HepG2 (cell line): ENCODE measurements around the gene ART3. TPM values are rescaled to one million over a fixed set of nuclear protein-coding genes. Genes with fewer than 3 reads are reported as not detected.

Experiments
- AHR ChIP-seq: IDR thresholded peaks from 2 replicates; pipeline ENCODE4 v1.6.1; 2018; ENCODE audit warnings: missing genetic modification reagents, missing compliant biosample characterization
- ATAD3A ChIP-seq: sonication (generic); formaldehyde crosslinking; IDR thresholded peaks from 2 replicates; pipeline ENCODE4 v1.4.0; 2020; ENCODE audit warnings: missing genetic modification reagents
- EP300 ChIP-seq, 3 experiments: sonication (generic) in 1 of 3; formaldehyde crosslinking in 1 of 3; IDR thresholded peaks; 2 replicates each; pipeline versions ENCODE4 v1.5.1 to v1.6.1; 2011 to 2020; ENCODE audit warnings: low read depth in 2 of 3, low read length in 2 of 3, borderline replicate concordance in 1 of 3, improper control_type of control experiment in 1 of 3, mild to moderate bottlenecking in 1 of 3, missing genetic modification reagents in 1 of 3, moderate library complexity in 1 of 3
- ERF ChIP-seq: IDR thresholded peaks from 2 replicates; pipeline ENCODE4 v1.6.1; 2018; ENCODE audit warnings: missing biosample characterization, missing genetic modification reagents
- ETV6 ChIP-seq: sonication (generic); formaldehyde crosslinking; conservative IDR thresholded peaks from 2 replicates; pipeline ENCODE4 v1.4.0; 2020; ENCODE audit warnings: missing genetic modification reagents
- GLI4 ChIP-seq: sonication (generic); formaldehyde crosslinking; IDR thresholded peaks from 2 replicates; pipeline ENCODE4 v1.5.1; 2020; ENCODE audit warnings: missing genetic modification reagents, mild to moderate bottlenecking, moderate library complexity, borderline replicate concordance
- KLF11 ChIP-seq: IDR thresholded peaks from 2 replicates; pipeline ENCODE4 v1.6.1; 2016; ENCODE audit warnings: missing compliant biosample characterization
- MED13 ChIP-seq: sonication (generic); formaldehyde crosslinking; IDR thresholded peaks from 2 replicates; pipeline ENCODE4 v1.5.0; 2020; ENCODE audit warnings: missing genetic modification reagents
- MEF2D ChIP-seq: sonication (generic); formaldehyde crosslinking; IDR thresholded peaks from 2 replicates; pipeline ENCODE4 v1.5.1; 2020; ENCODE audit warnings: mild to moderate bottlenecking, missing genetic modification reagents
- PRMT3 ChIP-seq: sonication (generic); formaldehyde crosslinking; IDR thresholded peaks from 2 replicates; pipeline ENCODE4 v1.8.1; 2022; ENCODE audit warnings: low read depth, mild to moderate bottlenecking, moderate library complexity, missing genetic modification reagents, borderline replicate concordance
- ZC3H4 ChIP-seq: sonication (generic); formaldehyde crosslinking; IDR thresholded peaks from 2 replicates; pipeline ENCODE4 v1.4.0; 2020; ENCODE audit warnings: missing genetic modification reagents, borderline replicate concordance
- ZNF12 ChIP-seq: sonication (generic); formaldehyde crosslinking; IDR thresholded peaks from 2 replicates; pipeline ENCODE4 v1.5.0; 2020; ENCODE audit warnings: missing genetic modification reagents
- ZNF557 ChIP-seq: sonication (generic); formaldehyde crosslinking; IDR thresholded peaks from 2 replicates; pipeline ENCODE4 v1.4.0; 2020; ENCODE audit warnings: missing genetic modification reagents
- ZNF629 ChIP-seq: sonication (generic); formaldehyde crosslinking; conservative IDR thresholded peaks from 2 replicates; pipeline ENCODE4 v1.5.0; 2020; ENCODE audit warnings: missing genetic modification reagents
- ZNF644 ChIP-seq: IDR thresholded peaks from 2 replicates; pipeline ENCODE4 v1.6.1; 2016; ENCODE audit warnings: low read depth
- ZNF672 ChIP-seq: sonication (generic); formaldehyde crosslinking; IDR thresholded peaks from 2 replicates; pipeline ENCODE4 v1.8.1; 2022; ENCODE audit warnings: missing genetic modification reagents
- ZNF772 ChIP-seq: sonication (generic); formaldehyde crosslinking; IDR thresholded peaks from 2 replicates; pipeline ENCODE4 v1.5.0; 2020; ENCODE audit warnings: mild to moderate bottlenecking, missing genetic modification reagents
- polyA plus RNA-seq, 8 experiments: library from polyadenylated mRNA; depleted of rRNA in 3 of 8; stranded (reverse) in 7 of 8; unstranded in 1 of 8; fragments of >200 nt; fragmentation: Illumina TruSeq in 4 of 8; extraction: Trizol in 4 of 8; gene quantifications; 2 replicates each; pipeline versions ENCODE4 v1.2.1 to v1.2.3, GENCODE V29; 2011 to 2016; ENCODE audit warnings: low read depth in 4 of 8, missing spikeins in 1 of 8, mixed read lengths in 1 of 8; ENCODE audit not compliant: insufficient read depth in 1 of 8
- total RNA-seq, 5 experiments: library from RNA; depleted of rRNA; stranded (reverse); fragments of >200 nt; fragmentation: Illumina TruSeq; extraction: Trizol; gene quantifications; 2 replicates each; pipeline ENCODE4 v1.2.3, GENCODE V29; 2016; ENCODE audit warnings: low read depth in 1 of 5
- TF ChIP-seq, protein P1 (sequence below): sonication (generic); formaldehyde crosslinking; IDR thresholded peaks from 2 replicates; pipeline ENCODE4 v1.4.0; 2020; ENCODE audit warnings: low read depth, mild to moderate bottlenecking, missing genetic modification reagents
- TF ChIP-seq, protein P2 (sequence below): IDR thresholded peaks from 2 replicates; pipeline ENCODE4 v1.6.1; 2016; ENCODE audit warnings: low read depth, borderline replicate concordance
- TF ChIP-seq, protein P3 (sequence below): fragments of 450-650 bp; IDR thresholded peaks from 2 replicates; pipeline ENCODE4 v1.6.1; 2017
- TF ChIP-seq, protein P4 (sequence below): sonication (generic); formaldehyde crosslinking; conservative IDR thresholded peaks from 2 replicates; pipeline ENCODE4 v1.8.0; 2022; ENCODE audit warnings: mild to moderate bottlenecking, moderate library complexity, missing genetic modification reagents
- TF ChIP-seq, protein P5 (sequence below): sonication (generic); formaldehyde crosslinking; conservative IDR thresholded peaks from 2 replicates; pipeline ENCODE4 v1.8.1; 2023; ENCODE audit warnings: missing genetic modification reagents
- TF ChIP-seq, protein P6 (sequence below): sonication (generic); formaldehyde crosslinking; IDR thresholded peaks from 2 replicates; pipeline ENCODE4 v1.8.0; 2022; ENCODE audit warnings: mild to moderate bottlenecking, missing genetic modification reagents, moderate library complexity

ART3 gene
- total and polyA plus RNA-seq, 2 of the 13 experiments (the other 11 are each of a cell fraction or from before 2014, with no cell fraction given) = not detected

DNA sequence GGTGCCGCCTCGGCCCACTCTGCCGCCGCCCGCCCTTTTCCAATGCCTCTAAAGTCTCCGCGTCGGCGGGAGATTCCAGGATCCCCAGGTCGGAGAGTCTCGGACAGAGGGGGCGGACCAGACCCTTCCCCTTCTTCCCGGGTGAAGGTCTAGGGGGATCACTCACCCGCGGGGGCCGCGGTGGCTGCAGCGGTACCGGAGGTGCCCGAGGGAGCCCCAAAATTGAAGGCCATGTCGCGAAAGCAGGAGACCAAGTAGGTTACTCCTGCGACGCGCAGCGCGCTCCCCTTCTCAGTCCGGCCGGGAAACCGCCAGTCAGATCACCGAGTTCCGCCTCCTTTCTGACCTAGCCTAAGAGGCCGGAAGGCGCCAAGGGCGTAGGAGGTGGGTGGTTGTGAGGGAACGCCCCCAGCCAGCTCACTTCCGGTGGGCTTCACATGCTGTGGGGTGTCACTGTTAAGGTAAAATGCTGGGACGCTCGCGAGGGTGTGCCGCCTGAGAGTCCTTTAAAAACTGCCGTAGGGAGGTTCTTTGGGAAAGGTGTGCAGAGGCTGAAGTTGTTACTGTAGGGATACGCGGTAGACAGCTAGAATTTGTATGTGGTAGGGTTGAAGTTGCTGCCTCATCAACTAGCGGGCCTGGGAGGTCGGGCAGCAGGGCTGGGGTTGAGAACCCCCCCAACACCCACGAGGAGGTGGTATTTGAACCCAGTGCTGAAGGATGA, 73.8 kb downstream of the ART3 start, which contains the start of gene NUP54 (continued):
- TF ChIP-seq MEF2D (CRISPR knock-in tag) = peak; percentile 72
- TF ChIP-seq ZNF12 (CRISPR knock-in tag) = peak; percentile 55; the same call in 1 of the 2 replicates
- TF ChIP-seq, protein P1, sequence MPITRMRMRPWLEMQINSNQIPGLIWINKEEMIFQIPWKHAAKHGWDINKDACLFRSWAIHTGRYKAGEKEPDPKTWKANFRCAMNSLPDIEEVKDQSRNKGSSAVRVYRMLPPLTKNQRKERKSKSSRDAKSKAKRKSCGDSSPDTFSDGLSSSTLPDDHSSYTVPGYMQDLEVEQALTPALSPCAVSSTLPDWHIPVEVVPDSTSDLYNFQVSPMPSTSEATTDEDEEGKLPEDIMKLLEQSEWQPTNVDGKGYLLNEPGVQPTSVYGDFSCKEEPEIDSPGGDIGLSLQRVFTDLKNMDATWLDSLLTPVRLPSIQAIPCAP (CRISPR knock-in tag) = peak; percentile 67; the same call in 1 of the 2 replicates
- TF ChIP-seq ERF (CRISPR knock-in tag) = peak; percentile 84
- TF ChIP-seq ETV6 (CRISPR knock-in tag) = peak; percentile 74; the same call in 1 of the 2 replicates
- TF ChIP-seq ZNF557 (CRISPR knock-in tag) = peak; percentile 85; the same call in 1 of the 2 replicates
- TF ChIP-seq AHR (CRISPR knock-in tag) = peak; percentile 76; the same call in 1 of the 2 replicates
- TF ChIP-seq, protein P2, sequence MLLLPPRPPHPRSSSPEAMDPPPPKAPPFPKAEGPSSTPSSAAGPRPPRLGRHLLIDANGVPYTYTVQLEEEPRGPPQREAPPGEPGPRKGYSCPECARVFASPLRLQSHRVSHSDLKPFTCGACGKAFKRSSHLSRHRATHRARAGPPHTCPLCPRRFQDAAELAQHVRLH (CRISPR knock-in tag) = no peak; the same call in 1 of the 2 replicates
- TF ChIP-seq, protein P3, sequence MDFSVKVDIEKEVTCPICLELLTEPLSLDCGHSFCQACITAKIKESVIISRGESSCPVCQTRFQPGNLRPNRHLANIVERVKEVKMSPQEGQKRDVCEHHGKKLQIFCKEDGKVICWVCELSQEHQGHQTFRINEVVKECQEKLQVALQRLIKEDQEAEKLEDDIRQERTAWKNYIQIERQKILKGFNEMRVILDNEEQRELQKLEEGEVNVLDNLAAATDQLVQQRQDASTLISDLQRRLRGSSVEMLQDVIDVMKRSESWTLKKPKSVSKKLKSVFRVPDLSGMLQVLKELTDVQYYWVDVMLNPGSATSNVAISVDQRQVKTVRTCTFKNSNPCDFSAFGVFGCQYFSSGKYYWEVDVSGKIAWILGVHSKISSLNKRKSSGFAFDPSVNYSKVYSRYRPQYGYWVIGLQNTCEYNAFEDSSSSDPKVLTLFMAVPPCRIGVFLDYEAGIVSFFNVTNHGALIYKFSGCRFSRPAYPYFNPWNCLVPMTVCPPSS = no peak
- TF ChIP-seq MED13 (CRISPR knock-in tag) = peak; percentile 63; the same call in 1 of the 2 replicates
- TF ChIP-seq ATAD3A (CRISPR knock-in tag) = no peak
- peak; percentile 36 to 42; a peak in 1 of 4 replicates for TF ChIP-seq EP300 (IDR thresholded peaks at IDR 0.05; ENCODE audit: low read depth in 2 of 2, low read length in 2 of 2)
- TF ChIP-seq EP300 (CRISPR knock-in tag; IDR thresholded peaks at IDR 0.05; ENCODE audit: borderline replicate concordance) = peak; percentile 47; the same call in 1 of the 2 replicates
- TF ChIP-seq GLI4 (CRISPR knock-in tag) = peak; percentile 55; the same call in 1 of the 2 replicates
- TF ChIP-seq ZC3H4 (CRISPR knock-in tag) = no peak
- TF ChIP-seq KLF11 (CRISPR knock-in tag) = peak; percentile 46; the same call in 1 of the 2 replicates
- TF ChIP-seq, protein P4, sequence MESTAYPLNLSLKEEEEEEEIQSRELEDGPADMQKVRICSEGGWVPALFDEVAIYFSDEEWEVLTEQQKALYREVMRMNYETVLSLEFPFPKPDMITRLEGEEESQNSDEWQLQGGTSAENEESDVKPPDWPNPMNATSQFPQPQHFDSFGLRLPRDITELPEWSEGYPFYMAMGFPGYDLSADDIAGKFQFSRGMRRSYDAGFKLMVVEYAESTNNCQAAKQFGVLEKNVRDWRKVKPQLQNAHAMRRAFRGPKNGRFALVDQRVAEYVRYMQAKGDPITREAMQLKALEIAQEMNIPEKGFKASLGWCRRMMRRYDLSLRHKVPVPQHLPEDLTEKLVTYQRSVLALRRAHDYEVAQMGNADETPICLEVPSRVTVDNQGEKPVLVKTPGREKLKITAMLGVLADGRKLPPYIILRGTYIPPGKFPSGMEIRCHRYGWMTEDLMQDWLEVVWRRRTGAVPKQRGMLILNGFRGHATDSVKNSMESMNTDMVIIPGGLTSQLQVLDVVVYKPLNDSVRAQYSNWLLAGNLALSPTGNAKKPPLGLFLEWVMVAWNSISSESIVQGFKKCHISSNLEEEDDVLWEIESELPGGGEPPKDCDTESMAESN = peak; percentile 94
- TF ChIP-seq ZNF772 = peak; percentile 96
- TF ChIP-seq ZNF629 (CRISPR knock-in tag) = no peak
- TF ChIP-seq ZNF672 (CRISPR knock-in tag) = no peak
- 0 out of 2 replicates have a peak, but pooled peaks have one; percentile 67 for TF ChIP-seq PRMT3 (CRISPR knock-in tag)
- TF ChIP-seq, protein P5, sequence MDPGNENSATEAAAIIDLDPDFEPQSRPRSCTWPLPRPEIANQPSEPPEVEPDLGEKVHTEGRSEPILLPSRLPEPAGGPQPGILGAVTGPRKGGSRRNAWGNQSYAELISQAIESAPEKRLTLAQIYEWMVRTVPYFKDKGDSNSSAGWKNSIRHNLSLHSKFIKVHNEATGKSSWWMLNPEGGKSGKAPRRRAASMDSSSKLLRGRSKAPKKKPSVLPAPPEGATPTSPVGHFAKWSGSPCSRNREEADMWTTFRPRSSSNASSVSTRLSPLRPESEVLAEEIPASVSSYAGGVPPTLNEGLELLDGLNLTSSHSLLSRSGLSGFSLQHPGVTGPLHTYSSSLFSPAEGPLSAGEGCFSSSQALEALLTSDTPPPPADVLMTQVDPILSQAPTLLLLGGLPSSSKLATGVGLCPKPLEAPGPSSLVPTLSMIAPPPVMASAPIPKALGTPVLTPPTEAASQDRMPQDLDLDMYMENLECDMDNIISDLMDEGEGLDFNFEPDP (CRISPR knock-in tag) = 0 out of 2 replicates have a peak, but pooled peaks have one; percentile 57
- TF ChIP-seq, protein P6, sequence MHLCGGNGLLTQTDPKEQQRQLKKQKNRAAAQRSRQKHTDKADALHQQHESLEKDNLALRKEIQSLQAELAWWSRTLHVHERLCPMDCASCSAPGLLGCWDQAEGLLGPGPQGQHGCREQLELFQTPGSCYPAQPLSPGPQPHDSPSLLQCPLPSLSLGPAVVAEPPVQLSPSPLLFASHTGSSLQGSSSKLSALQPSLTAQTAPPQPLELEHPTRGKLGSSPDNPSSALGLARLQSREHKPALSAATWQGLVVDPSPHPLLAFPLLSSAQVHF (CRISPR knock-in tag) = no peak
- no peak for TF ChIP-seq ZNF644
